ENCODE results near the gene KLHL11. TPM values are rescaled to one million over a fixed set of nuclear protein-coding genes. Genes with fewer than 3 reads are reported as not detected.

Gene KLHL11
- total RNA-seq, 4 donors from 2014 or later = 19.7 to 73.3 (median 38.5) TPM

DNA sequence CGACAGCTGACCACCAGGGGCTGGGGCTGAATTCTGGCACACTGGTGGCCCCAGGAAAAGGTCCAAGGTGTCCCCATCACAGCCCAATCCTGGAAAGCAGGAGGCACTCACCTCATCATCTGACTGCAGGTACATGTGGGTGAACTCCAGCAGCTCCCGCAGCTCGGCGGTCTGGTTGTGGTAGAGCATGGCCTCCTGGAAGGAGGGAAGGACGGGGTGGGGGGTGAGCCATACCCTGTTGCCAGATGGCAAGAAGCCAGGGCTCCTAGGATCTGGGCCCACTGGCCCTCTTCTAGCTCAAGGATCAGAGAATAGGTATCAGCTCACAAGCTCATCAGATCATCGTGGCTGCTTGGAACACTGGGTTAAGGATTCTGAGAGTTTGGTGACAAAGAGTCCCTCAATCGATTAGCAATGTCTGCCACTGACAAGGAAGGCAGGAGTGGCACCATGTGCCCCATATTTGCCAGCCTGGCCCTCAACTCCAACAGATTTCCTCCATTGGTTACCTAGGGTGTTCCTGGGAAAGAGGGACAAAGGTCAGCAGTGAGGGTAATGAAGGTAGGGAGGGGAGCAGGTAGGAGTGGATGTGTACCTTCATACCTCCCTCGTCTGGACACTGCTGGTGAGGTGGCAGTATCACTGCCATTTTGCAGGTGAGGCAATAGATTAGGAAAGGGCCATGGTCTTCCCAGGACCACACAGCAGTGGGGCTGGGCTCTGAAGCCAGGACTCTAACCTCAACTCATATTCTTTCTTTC is 58.4 kb downstream of the KLHL11 start:
- Histone ChIP-seq H3K27ac (no peak overlapping the region), H3K36me3 (no peaks in the 10 kb centered on the region), H3K9me3 (no peaks in the 10 kb centered on the region), H3K4me3 (no peak overlapping the region), H3K4me1 (peaks cover 0 to 7% of the 10 kb centered on the region in 2 donors), H3K27me3 (no peaks in the 10 kb centered on the region)
- intact Hi-C loops (cut with DNase I; ENCODE audit: low total_unique reads) = no loop called here
- DNase-seq = no peak
- no peak for TF ChIP-seq CTCF (IDR thresholded peaks at IDR 0.05)
- TF ChIP-seq POLR2A (IDR thresholded peaks at IDR 0.05) = no peak

Small RNA genes lying within 50 kb of the gene (small RNA-seq; reads per million reads assigned to genes)
- not detected for gene AC125257.2

Other genes with a start within 250 kb of the KLHL11 start
- 10 to 100 TPM in 1 of 4 donors, under 1 TPM in 1, not detected in 2; 0.70 to 12.6 TPM for gene KRT17, start 240.8 kb downstream of the KLHL11 start, total RNA-seq
- 100 to 1,000 TPM in 3 of 4 donors, 10 to 100 TPM in 1; 83.5 to 796 (median 199) TPM for gene EIF1, start 176.5 kb downstream of the KLHL11 start, total RNA-seq
- not detected for gene GAST, start 153.1 kb downstream of the KLHL11 start, total RNA-seq
- 1 to 10 TPM in 1 of 4 donors, not detected in 3; 2.2 TPM for gene HAP1, start 130.8 kb downstream of the KLHL11 start, total RNA-seq
- gene JUP, start 78.7 kb downstream of the KLHL11 start, total RNA-seq = 100 to 1,000 TPM in 1 of 4 donors, 10 to 100 TPM in 3; 49.1 to 110 (median 70.0) TPM
- gene P3H4, start 53.5 kb downstream of the KLHL11 start, total RNA-seq = 10 to 100 TPM in 3 of 4 donors, 1 to 10 TPM in 1; 10.0 to 67.0 (median 35.1) TPM
- gene FKBP10, start 52.4 kb downstream of the KLHL11 start, total RNA-seq = 100 to 1,000 TPM in 2 of 4 donors, 10 to 100 TPM in 2; 22.9 to 226 (median 89.5) TPM
- gene NT5C3B, start 29.2 kb downstream of the KLHL11 start, total RNA-seq = 10 to 100 TPM; 32.5 to 77.9 (median 68.1) TPM
- 1 to 10 TPM in 1 of 4 donors, under 1 TPM in 1, not detected in 2; 0.70 to 1.2 TPM for gene KLHL10, start 27.6 kb downstream of the KLHL11 start, total RNA-seq
- 100 to 1,000 TPM in 1 of 4 donors, 10 to 100 TPM in 3; 30.0 to 108 (median 67.3) TPM for gene ACLY, start 53.5 kb upstream of the KLHL11 start, total RNA-seq
- gene ODAD4, start 65.2 kb upstream of the KLHL11 start, total RNA-seq = 1 to 10 TPM in 3 of 4 donors, not detected in 1; 1.8 to 3.2 (median 3.2) TPM
- 10 to 100 TPM; 10.2 to 74.7 (median 40.2) TPM for gene CNP, start 101.4 kb upstream of the KLHL11 start, total RNA-seq
- gene DNAJC7, start 152.0 kb upstream of the KLHL11 start, total RNA-seq = 100 to 1,000 TPM in 1 of 4 donors, 10 to 100 TPM in 3; 25.1 to 107 (median 53.1) TPM
- gene NKIRAS2, start 154.7 kb upstream of the KLHL11 start, total RNA-seq = 10 to 100 TPM in 3 of 4 donors, 1 to 10 TPM in 1; 2.4 to 35.4 (median 26.8) TPM
- gene C17orf113, start 185.2 kb upstream of the KLHL11 start, total RNA-seq = 1 to 10 TPM in 2 of 4 donors, under 1 TPM in 1, not detected in 1; 0.77 to 3.3 (median 2.1) TPM
- gene ZNF385C, start 233.1 kb upstream of the KLHL11 start, total RNA-seq = 1 to 10 TPM in 1 of 4 donors, under 1 TPM in 1, not detected in 2; 0.48 to 1.0 TPM
- gene DHX58, start 247.3 kb upstream of the KLHL11 start, total RNA-seq = 10 to 100 TPM; 12.9 to 21.3 (median 16.2) TPM